ENCODE measurements around the gene TMEM273.

The TMEM273 gene, protein sequence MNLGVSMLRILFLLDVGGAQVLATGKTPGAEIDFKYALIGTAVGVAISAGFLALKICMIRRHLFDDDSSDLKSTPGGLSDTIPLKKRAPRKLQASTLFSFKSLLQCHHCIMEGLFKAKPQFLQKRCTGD
- total RNA-seq, result 4.1 to 19.4 (median 13.0) reads per million in 4 donors

- DNase-seq, result peak in 2 of 5 donors; percentile 16 to 72
These were observed at the start of gene TMEM273 for GRCh38 chr10:49187950-49188761. Gene TMEM273, minus strand, starts transcription at chr10:49188391. Its CDS starts 55 bp downstream, at chr10:49188336.

- no peak for DNase-seq
These were observed 49.8 kb upstream of the TMEM273 start for GRCh38 chr10:49237985-49238384.

GRCh38 chr10:49235392-49235791 lies 47.2 kb upstream of the TMEM273 start:
- DNase-seq, result no peak

GRCh38 chr10:49231086-49231820 lies 43.1 kb upstream of the TMEM273 start:
- DNase-seq, result no peak

DNA sequence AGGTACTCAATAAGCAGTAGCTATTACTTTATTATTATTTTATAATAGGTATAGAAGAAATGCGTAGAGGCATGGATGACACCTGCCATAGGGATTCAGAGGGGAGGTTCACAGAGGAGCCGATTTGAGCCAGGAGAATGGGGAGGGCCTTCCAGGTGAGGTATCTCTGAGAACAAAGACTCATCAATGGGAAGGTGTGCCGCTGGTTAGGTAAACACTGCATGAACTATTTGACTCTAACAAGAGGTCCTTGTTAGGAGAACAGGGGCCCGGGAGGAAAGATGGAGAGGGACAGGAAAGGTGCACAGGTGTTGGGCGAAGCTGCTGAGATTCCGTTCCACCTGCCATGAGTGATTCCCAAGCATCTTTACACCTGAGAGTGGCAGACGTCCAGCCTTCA lies 41.8 kb upstream of the TMEM273 start:
- no peak for DNase-seq

- DNase-seq, result no peak
These were observed 40.5 kb upstream of the TMEM273 start for GRCh38 chr10:49228677-49229076.

- no peak for DNase-seq
These were observed 39.2 kb upstream of the TMEM273 start for GRCh38 chr10:49227406-49227805.

GRCh38 chr10:49226594-49226993 lies 38.4 kb upstream of the TMEM273 start:
- DNase-seq, result no peak

- no peak for DNase-seq
These were observed 37.2 kb upstream of the TMEM273 start for GRCh38 chr10:49225218-49225876.

- DNase-seq, result no peak
These were observed 35.0 kb upstream of the TMEM273 start for GRCh38 chr10:49223205-49223604.

DNA sequence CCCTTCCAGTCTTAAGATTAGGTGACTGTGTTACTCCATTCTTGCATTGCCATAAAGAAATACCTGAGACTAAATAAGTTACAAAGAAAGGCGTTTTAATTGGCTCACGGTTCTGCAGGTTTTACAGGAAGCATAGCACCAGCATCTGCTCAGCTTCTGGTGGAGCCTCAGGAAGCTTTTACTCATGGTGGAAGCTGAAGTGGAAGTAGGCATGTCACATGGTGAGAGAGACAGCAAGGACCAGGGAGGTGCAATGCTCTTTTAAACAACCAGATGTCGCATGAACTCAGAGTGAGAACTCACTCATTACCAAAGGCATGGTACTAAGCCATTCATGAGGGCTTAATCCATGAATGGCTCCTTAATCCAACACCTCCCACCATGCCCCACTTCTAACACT lies 34.0 kb upstream of the TMEM273 start:
- no peak for DNase-seq

GRCh38 chr10:49220679-49221078 lies 32.5 kb upstream of the TMEM273 start:
- no peak for DNase-seq

DNA sequence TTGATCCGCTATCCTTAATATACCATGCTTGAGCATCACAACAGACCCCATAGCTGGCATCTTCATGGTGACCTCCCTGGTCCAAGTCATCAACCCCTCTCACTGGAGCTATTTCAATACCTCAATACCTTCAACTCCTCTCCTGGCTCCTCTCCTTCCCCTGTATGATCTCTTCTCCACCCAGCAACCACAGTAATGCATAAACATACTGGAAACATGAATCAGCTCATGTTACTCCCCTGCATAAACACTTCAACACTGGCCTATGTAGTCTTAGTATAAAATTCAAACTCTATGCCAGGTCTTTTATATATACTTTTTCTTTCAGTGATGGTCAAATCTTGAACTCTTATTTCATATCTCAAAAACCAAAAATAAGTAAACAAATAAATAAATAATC lies 31.8 kb upstream of the TMEM273 start:
- DNase-seq, result no peak

DNA sequence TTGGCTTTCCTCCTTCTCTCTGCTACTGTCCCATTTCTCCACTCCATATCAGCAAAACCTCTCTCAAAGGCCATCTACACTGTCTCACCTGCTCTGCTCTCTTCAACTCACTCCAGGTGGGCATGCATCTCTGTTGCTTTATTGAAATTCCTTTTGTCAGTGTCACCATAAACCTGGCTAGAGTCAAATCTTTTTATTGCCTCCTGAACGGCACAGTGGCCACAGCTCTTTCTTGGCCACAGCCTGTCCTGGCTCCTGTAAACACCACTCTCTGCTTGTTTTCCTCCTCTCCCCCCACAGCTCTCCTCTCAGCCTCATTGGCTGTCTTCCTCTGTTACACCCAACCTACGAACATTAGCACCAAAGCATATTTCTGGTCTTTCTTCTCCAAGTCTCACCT lies 31.1 kb upstream of the TMEM273 start:
- no peak for DNase-seq

GRCh38 chr10:49218480-49218879 lies 30.3 kb upstream of the TMEM273 start:
- no peak for DNase-seq

- no peak for DNase-seq
These were observed 29.5 kb upstream of the TMEM273 start for GRCh38 chr10:49217645-49218044.

DNA sequence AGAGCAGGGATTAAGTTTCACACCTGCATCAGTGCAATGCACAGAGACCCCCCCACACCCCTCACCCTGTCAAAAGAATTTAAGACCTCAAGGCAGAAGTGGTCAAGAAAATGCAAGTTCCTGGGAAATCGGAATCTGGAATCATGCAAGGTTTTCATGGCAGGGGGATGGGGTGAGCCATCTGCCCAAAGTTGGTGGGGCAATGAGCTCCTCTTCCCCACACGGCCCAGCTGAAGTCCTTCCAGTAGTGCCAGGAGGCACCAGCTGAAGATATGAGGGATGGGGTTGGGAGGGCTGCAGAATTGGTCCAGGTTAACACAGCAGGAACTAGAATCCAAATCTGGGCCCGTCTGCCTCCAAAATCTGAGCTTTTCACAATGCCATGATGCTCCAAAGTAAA lies 25.0 kb upstream of the TMEM273 start:
- no peak for DNase-seq

- no peak for DNase-seq
These were observed 24.6 kb upstream of the TMEM273 start for GRCh38 chr10:49212783-49213182.

DNA sequence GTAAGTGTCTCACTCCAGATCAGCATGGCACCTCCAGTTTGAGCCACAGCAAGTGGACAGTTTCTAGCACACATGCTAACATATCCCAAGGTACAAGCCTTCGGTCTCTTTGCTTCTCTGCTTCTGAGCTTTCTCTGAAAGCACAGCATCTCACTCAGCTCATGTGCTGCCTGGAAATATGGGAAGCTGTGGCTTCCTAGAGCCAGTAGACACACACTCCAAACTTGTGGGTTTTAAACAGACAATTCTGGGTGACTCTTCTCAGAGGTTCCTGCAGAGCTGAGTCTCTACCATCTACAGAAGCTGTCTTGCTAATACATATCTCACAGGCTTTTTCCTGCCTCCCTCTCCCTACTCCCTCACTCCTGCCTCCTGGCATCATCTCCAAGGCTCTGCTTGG lies 23.9 kb upstream of the TMEM273 start:
- no peak for DNase-seq

DNA sequence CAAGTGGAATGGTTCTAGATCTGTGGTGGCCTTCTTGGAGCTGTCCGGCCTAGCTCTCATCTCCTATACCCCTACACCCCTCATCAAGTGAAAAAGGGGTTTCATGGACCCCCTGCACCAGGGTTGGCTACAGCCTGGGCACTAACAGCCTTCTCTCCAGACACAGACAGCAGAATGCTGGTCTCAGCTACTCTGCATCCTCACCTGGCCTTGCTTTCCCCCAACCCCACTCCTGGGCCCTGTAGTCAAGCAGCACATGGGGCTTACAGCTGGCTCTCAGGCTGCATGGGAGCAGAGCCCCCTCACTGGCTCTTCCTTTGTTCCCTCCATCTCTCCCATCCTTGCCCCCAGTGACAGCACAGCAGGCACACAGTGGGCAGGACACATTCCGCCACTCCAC lies 20.8 kb upstream of the TMEM273 start:
- no peak for DNase-seq

DNA sequence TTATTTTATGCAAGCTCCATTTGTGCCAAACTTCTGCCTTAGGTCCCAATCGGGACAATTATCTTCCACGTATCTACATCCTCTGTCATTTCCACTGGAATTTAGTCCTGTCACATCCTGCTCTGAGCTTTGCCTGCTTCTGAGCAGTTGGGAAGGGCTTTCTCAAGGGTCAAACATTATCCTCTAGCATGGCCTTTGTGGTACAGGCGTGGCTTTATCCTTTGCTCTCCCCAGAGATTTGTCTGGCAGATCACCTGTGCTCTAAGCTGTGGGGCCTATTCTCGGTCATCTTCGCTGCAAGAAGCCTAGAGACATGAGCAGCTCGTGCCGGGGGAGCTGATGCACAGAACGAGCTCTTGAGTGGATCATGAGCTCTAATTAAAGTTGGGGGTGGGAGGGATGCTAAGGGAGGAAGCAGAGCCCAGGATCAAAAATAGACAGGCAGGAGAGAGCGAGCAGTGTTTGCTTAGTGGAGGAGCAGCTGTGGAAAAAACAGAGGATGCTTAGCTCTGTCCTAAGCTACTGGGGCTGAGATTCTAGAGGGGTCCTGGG lies 19.8 kb upstream of the TMEM273 start:
- no peak for DNase-seq

DNA sequence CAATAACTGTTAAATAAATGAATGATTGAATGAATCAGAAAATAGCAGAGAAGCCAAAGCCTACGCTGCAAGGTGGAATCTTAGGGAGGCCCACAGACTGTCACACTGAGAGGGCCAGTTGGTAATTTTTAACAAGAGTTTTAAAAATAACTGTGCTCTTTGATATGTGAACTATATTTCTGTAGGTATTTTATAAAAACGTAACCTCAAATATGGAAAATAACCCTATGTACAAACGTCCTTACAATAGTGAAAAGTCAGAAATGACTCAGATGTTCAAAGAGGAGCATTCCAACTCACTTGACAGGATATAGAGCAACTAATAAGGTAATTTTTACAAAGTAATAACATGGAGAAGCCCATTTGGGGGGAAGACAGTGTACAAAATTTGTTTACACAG lies 18.9 kb upstream of the TMEM273 start:
- DNase-seq, result no peak

GRCh38 chr10:49205206-49205605 lies 17.0 kb upstream of the TMEM273 start:
- no peak for DNase-seq

All from T-helper 1 cell (primary cell).